HepG2 (cell line): Measurements from ENCODE around the gene IFT88. TPM values are rescaled to one million over a fixed set of nuclear protein-coding genes. Genes with fewer than 3 reads are reported as not detected.
A peak's percentile ranks its signal among the peaks of the same experiment; 100 is the strongest.

Experiments
- AGO2 ChIP-seq: fragments of 200-400 bp; formaldehyde crosslinking; optimal IDR thresholded peaks from 2 replicates; pipeline ENCODE3; 2017; ENCODE audit warnings: mild to moderate bottlenecking, low read depth, low read length, moderate library complexity
- BCL6 ChIP-seq: IDR thresholded peaks from 2 replicates; pipeline ENCODE4 v1.6.1; 2016; ENCODE audit warnings: missing genetic modification reagents, missing compliant biosample characterization
- CHD2 ChIP-seq: IDR thresholded peaks from 2 replicates; pipeline ENCODE4 v1.6.1; 2011; ENCODE audit warnings: low read depth, low read length, improper control_type of control experiment
- CSRNP1 ChIP-seq: sonication (generic); formaldehyde crosslinking; IDR thresholded peaks from 2 replicates; pipeline ENCODE4 v1.8.1; 2023; ENCODE audit warnings: mild to moderate bottlenecking, missing genetic modification reagents
- GABPB1 ChIP-seq: IDR thresholded peaks from 2 replicates; pipeline ENCODE4 v1.6.1; 2016; ENCODE audit warnings: mild to moderate bottlenecking, missing genetic modification reagents, moderate library complexity, missing compliant biosample characterization
- JUNB ChIP-seq: sonication (generic); formaldehyde crosslinking; IDR thresholded peaks from 2 replicates; pipeline ENCODE4 v1.8.0; 2022; ENCODE audit warnings: missing genetic modification reagents, mild to moderate bottlenecking, borderline replicate concordance
- LRRFIP1 ChIP-seq: sonication (generic); formaldehyde crosslinking; conservative IDR thresholded peaks from 2 replicates; pipeline ENCODE4 v1.4.0; 2020; ENCODE audit warnings: missing genetic modification reagents
- MED1 ChIP-seq: sonication (generic); formaldehyde crosslinking; IDR thresholded peaks from 2 replicates; pipeline ENCODE4 v1.4.0; 2020; ENCODE audit warnings: missing genetic modification reagents
- MTF2 ChIP-seq: sonication (generic); formaldehyde crosslinking; IDR thresholded peaks from 2 replicates; pipeline ENCODE4 v1.5.0; 2020; ENCODE audit warnings: missing genetic modification reagents, borderline replicate concordance
- PCBP1 ChIP-seq: fragments of 200-400 bp; formaldehyde crosslinking; IDR thresholded peaks from 2 replicates; pipeline ENCODE4 v1.6.1; 2017; ENCODE audit warnings: mild to moderate bottlenecking, low read depth, low read length, borderline replicate concordance
- POLR2AphosphoS2 ChIP-seq: IDR thresholded peaks from 2 replicates; pipeline ENCODE4 v1.6.1; 2011; ENCODE audit warnings: low read depth, low read length, improper control_type of control experiment
- RNF2 ChIP-seq: fragments of 450-650 bp; conservative IDR thresholded peaks from 2 replicates; pipeline ENCODE4 v1.6.1; 2016; ENCODE audit warnings: low read depth
- SP2 ChIP-seq: sonication (generic); formaldehyde crosslinking; IDR thresholded peaks from 2 replicates; pipeline ENCODE4 v1.5.1; 2020; ENCODE audit warnings: mild to moderate bottlenecking, missing genetic modification reagents
- YEATS4 ChIP-seq: sonication (generic); formaldehyde crosslinking; IDR thresholded peaks from 2 replicates; pipeline ENCODE4 v1.4.0; 2020; ENCODE audit warnings: missing genetic modification reagents, borderline replicate concordance
- ZHX2 ChIP-seq, 2 experiments: sonication (generic) in 1 of 2; formaldehyde crosslinking in 1 of 2; IDR thresholded peaks; 2 replicates each; pipeline versions ENCODE4 v1.6.1 to v1.9.0; 2014 to 2022; ENCODE audit warnings: antibody characterized with exemption in 1 of 2, borderline replicate concordance in 1 of 2, inconsistent platforms in 1 of 2, low read depth in 1 of 2, missing genetic modification reagents in 1 of 2
- ZMYM4 ChIP-seq: sonication (generic); formaldehyde crosslinking; IDR thresholded peaks from 2 replicates; pipeline ENCODE4 v1.8.1; 2023; ENCODE audit warnings: mild to moderate bottlenecking, missing genetic modification reagents
- ZNF329 ChIP-seq: sonication (generic); formaldehyde crosslinking; IDR thresholded peaks from 2 replicates; pipeline ENCODE4 v1.9.0; 2021; ENCODE audit warnings: low read depth, mild to moderate bottlenecking, missing genetic modification reagents
- ZNF367 ChIP-seq: sonication (generic); formaldehyde crosslinking; IDR thresholded peaks from 2 replicates; pipeline ENCODE4 v1.4.0; 2020; ENCODE audit warnings: missing genetic modification reagents, borderline replicate concordance
- polyA plus RNA-seq, 8 experiments: library from polyadenylated mRNA; depleted of rRNA in 3 of 8; stranded (reverse) in 7 of 8; unstranded in 1 of 8; fragments of >200 nt; fragmentation: Illumina TruSeq in 4 of 8; extraction: Trizol in 4 of 8; gene quantifications; 2 replicates each; pipeline versions ENCODE4 v1.2.1 to v1.2.3, GENCODE V29; 2011 to 2016; ENCODE audit warnings: low read depth in 4 of 8, missing spikeins in 1 of 8, mixed read lengths in 1 of 8; ENCODE audit not compliant: insufficient read depth in 1 of 8
- total RNA-seq, 5 experiments: library from RNA; depleted of rRNA; stranded (reverse); fragments of >200 nt; fragmentation: Illumina TruSeq; extraction: Trizol; gene quantifications; 2 replicates each; pipeline ENCODE4 v1.2.3, GENCODE V29; 2016; ENCODE audit warnings: low read depth in 1 of 5

The IFT88 gene
- total and polyA plus RNA-seq, 2 of the 13 experiments (the other 11 are each of a cell fraction or from before 2014, with no cell fraction given): 8.4 to 19.9 TPM

- TF ChIP-seq ZNF329 (CRISPR knock-in tag) (0 out of 2 replicates have a peak, but pooled peaks have one; percentile 44), GABPB1 (peak; percentile 58), SP2 (CRISPR knock-in tag) (no peak), YEATS4 (peak; percentile 85), POLR2AphosphoS2 (no peak), RNF2 (peak; percentile 58; the same call in 1 of the 2 replicates), ZNF367 (CRISPR knock-in tag) (no peak), CSRNP1 (CRISPR knock-in tag) (no peak), AGO2 (peak; percentile 94), BCL6 (CRISPR knock-in tag) (0 out of 2 replicates have a peak, but pooled peaks have one; percentile 17), ZHX2 (IDR thresholded peaks at IDR 0.05; ENCODE audit: low read depth) (peak; percentile 34; the same call in 1 of the 2 replicates), ZHX2 (CRISPR knock-in tag; IDR thresholded peaks at IDR 0.05; ENCODE audit: borderline replicate concordance) (0 out of 2 replicates have a peak, but pooled peaks have one; percentile 25), PCBP1 (no peak), ZMYM4 (peak; percentile 59), MTF2 (CRISPR knock-in tag) (peak; percentile 58; the same call in 1 of the 2 replicates), CHD2 (no peak), JUNB (CRISPR knock-in tag) (0 out of 2 replicates have a peak, but pooled peaks have one; percentile 14), LRRFIP1 (no peak), MED1 (CRISPR knock-in tag) (peak; percentile 55)
Observed at GRCh38 chr13:20525601-20526544, 41.1 kb upstream of the IFT88 start, which contains the start of gene CRYL1 (continued).
